ENCODE measurements around the gene PCDHGA9. TPM values are rescaled to one million over a fixed set of nuclear protein-coding genes. Genes with fewer than 3 reads are reported as not detected.

PCDHGA9 gene
- total and polyA plus RNA-seq, 2 of the 8 experiments (the other 6 are each of a cell fraction or from before 2014, with no cell fraction given) = 0.79 to 1.1 TPM

GRCh38 chr5:141419074-141419880 lies 16.7 kb downstream of the PCDHGA9 start:
- H4K8ac ChIP-seq (ENCODE audit: extremely low read depth, insufficient read depth, low read length) = no peak overlapping the region
- H2BK120ac ChIP-seq (replicated peaks; ENCODE audit: low read depth, low read length) = no peak overlapping the region
- H3K56ac ChIP-seq (replicated peaks; ENCODE audit: insufficient read length, low read depth, low read length) = no peak overlapping the region
- TF ChIP-seq RNF2 (IDR thresholded peaks at IDR 0.05; ENCODE audit: borderline replicate concordance, low read depth, low read length, missing control alignments, poor library complexity, severe bottlenecking) (peak; percentile 34), HDAC2 (IDR thresholded peaks at IDR 0.05; ENCODE audit: borderline replicate concordance in 1 of 2, low read depth in 2 of 2, low read length in 2 of 2) (no peak), SP1 (IDR thresholded peaks at IDR 0.05; ENCODE audit: low read depth, low read length) (no peak), EP300 (IDR thresholded peaks at IDR 0.05; ENCODE audit: borderline replicate concordance in 1 of 2, low read depth in 2 of 2, low read length in 2 of 2) (no peak)
- WGBS, 2 experiments (ENCODE audit: extremely low coverage in 1 of 2, insufficient coverage in 1 of 2, insufficient read length in 1 of 2, insufficient replicate concordance in 2 of 2, low coverage in 1 of 2, low lambda C conversion rate in 2 of 2, missing lambda C conversion rate in 1 of 2) = 94% methylated on average over 74 of the region's 74 CpGs; no CpG with 5 or more reads in 1 of the 2 experiments
- no peak overlapping the region for H3K4me2 ChIP-seq (ENCODE audit: insufficient read depth in 1 of 2, low read depth in 2 of 2, low read length in 2 of 2)
- H3K27me3 ChIP-seq (replicated peaks in 1 of 4; ENCODE audit: control insufficient read depth in 3 of 4, extremely low read depth in 1 of 4, insufficient read depth in 3 of 4, low read length in 3 of 4) = peaks cover 0 to 12% (median 6%) of the 10 kb centered on the region in 4 experiments; a peak in 4 of 7 replicates
- H3K4me1 ChIP-seq (replicated peaks in 1 of 4; ENCODE audit: control insufficient read depth in 3 of 4, insufficient read depth in 4 of 4, low read length in 3 of 4) = no peaks in the 10 kb centered on the region; a peak in 1 of 7 replicates
- ChIA-PET POLR2A (ENCODE audit: partially characterized antibody) (interaction anchor here (0.6 kb wide), 1 partner anchor 1597 kb away, joined by 3 read pairs; no protein-coding TSS in a partner anchor), CTCF (ENCODE audit: partially characterized antibody) (interaction anchor here (0.9 to 23.3 kb wide), 21 partner anchors 9 to 284 kb away, joined by 3 to 1236 read pairs (median 14); partner anchors contain the start of genes PCDHB15, PCDHGA1, PCDHGA12 and PCDHGB3)
- peaks cover 36 to 38% of the 10 kb centered on the region in 2 experiments for H3K9me3 ChIP-seq (ENCODE audit: insufficient read depth in 2 of 2, low read depth in 1 of 2, low read length in 1 of 2)
- H3K4ac ChIP-seq (replicated peaks; ENCODE audit: insufficient read length, low read depth, low read length) = no peak overlapping the region
- H3K23me2 ChIP-seq (ENCODE audit: low read depth, low read length) = no peaks in the 10 kb centered on the region
- H2AK5ac ChIP-seq (ENCODE audit: low read depth, low read length) = no peak overlapping the region
- H3K36me3 ChIP-seq (ENCODE audit: control insufficient read depth in 2 of 4, insufficient read depth in 4 of 4, low read length in 3 of 4) = peaks cover 0 to 27% (median 3%) of the 10 kb centered on the region in 4 experiments; a peak in 3 of 8 replicates
- no peaks in the 10 kb centered on the region for H3K79me2 ChIP-seq (ENCODE audit: control insufficient read depth in 1 of 2, insufficient read depth in 2 of 2, low read length in 2 of 2)
- no peak overlapping the region for H2BK5ac ChIP-seq (ENCODE audit: low read depth, low read length)
- H3K23ac ChIP-seq (ENCODE audit: insufficient read length) = no peak overlapping the region
- no peak overlapping the region for H3K27ac ChIP-seq (ENCODE audit: low read depth, low read length)
- DNase-seq (ENCODE audit: low read depth in 1 of 2, low spot score in 2 of 2) (no peak), FAIRE-seq (no peak)
- H4K5ac ChIP-seq (ENCODE audit: insufficient read length, low read depth, low read length) = no peak overlapping the region
- H3K14ac ChIP-seq (ENCODE audit: insufficient read length) = no peak overlapping the region
- no peak overlapping the region for H3K18ac ChIP-seq (ENCODE audit: extremely low read depth, low read length)
- H3K4me3 ChIP-seq (ENCODE audit: extremely low read depth in 1 of 4, insufficient read depth in 2 of 4, low read depth in 3 of 4, low read length in 4 of 4) = no peak overlapping the region
- no peak overlapping the region for H2AFZ ChIP-seq (ENCODE audit: low read length)
- H4K20me1 ChIP-seq (replicated peaks in 1 of 2; ENCODE audit: control insufficient read depth in 1 of 2, insufficient read depth in 2 of 2, low read length in 2 of 2) = no peaks in the 10 kb centered on the region
- H3K9ac ChIP-seq (replicated peaks in 1 of 4; ENCODE audit: extremely low read depth in 1 of 4, low read depth in 3 of 4, low read length in 3 of 4) = no peak overlapping the region
- H3K79me1 ChIP-seq (ENCODE audit: low read depth, low read length) = no peaks in the 10 kb centered on the region
- no peak overlapping the region for H4K91ac ChIP-seq (replicated peaks; ENCODE audit: insufficient read length, low read length)
- H2BK12ac ChIP-seq (ENCODE audit: low read depth, low read length) = 0 out of 2 replicates have a peak overlapping the region, but pooled peaks have one; percentile 39
- no peak overlapping the region for H2BK15ac ChIP-seq (ENCODE audit: low read length)
- no peak overlapping the region for H2BK20ac ChIP-seq (ENCODE audit: low read length)

Data from H1 (cell line).